GM19035 (cell line): ENCODE data around the gene HSPA4.
"Not testable (repeated sequence)": the region's sequence is repeated elsewhere in the genome, so short reads cannot be mapped to it uniquely, and the experiment has no call there.

ENCODE experiments used
- ATAC-seq: cut with Tn5 transposase; IDR thresholded peaks from one replicate; pipeline ENCODE4 v1.9.1; 2021; ENCODE audit not compliant: unreplicated experiment

Gene HSPA4

GRCh38 chr5:133121611-133122150 is 69.9 kb downstream of the HSPA4 start:
- ATAC-seq, result no peak

- ATAC-seq, result no peak
Observed at GRCh38 chr5:133122711-133123110, 70.9 kb downstream of the HSPA4 start.

GRCh38 chr5:133123297-133123696 is 71.5 kb downstream of the HSPA4 start:
- no peak for ATAC-seq

GRCh38 chr5:133124891-133125290 is 73.1 kb downstream of the HSPA4 start:
- no peak for ATAC-seq

- ATAC-seq, result no peak
Observed at GRCh38 chr5:133128066-133128465, 76.3 kb downstream of the HSPA4 start.

GRCh38 chr5:133129289-133129688 is 77.5 kb downstream of the HSPA4 start:
- ATAC-seq, result no peak

GRCh38 chr5:133129950-133130349 is 78.1 kb downstream of the HSPA4 start:
- ATAC-seq, result no peak

- no peak for ATAC-seq
Observed at GRCh38 chr5:133130387-133131118, 78.7 kb downstream of the HSPA4 start.

GRCh38 chr5:133132717-133133116 is 80.9 kb downstream of the HSPA4 start:
- ATAC-seq, result no peak

- not testable (repeated sequence) for ATAC-seq
Observed at GRCh38 chr5:133133241-133133640, 81.4 kb downstream of the HSPA4 start.

GRCh38 chr5:133136890-133137289 is 85.1 kb downstream of the HSPA4 start:
- not testable (repeated sequence) for ATAC-seq

- ATAC-seq, result no peak
Observed at GRCh38 chr5:133140311-133140710, 88.5 kb downstream of the HSPA4 start.

GRCh38 chr5:133141746-133142145 is 89.9 kb downstream of the HSPA4 start:
- no peak for ATAC-seq

- ATAC-seq, result no peak
Observed at GRCh38 chr5:133142782-133143181, 91.0 kb downstream of the HSPA4 start.

GRCh38 chr5:133144245-133144981 is 92.6 kb downstream of the HSPA4 start:
- no peak for ATAC-seq

GRCh38 chr5:133145436-133146170 is 93.8 kb downstream of the HSPA4 start:
- no peak for ATAC-seq

- ATAC-seq, result no peak
Observed at GRCh38 chr5:133147411-133147810, 95.6 kb downstream of the HSPA4 start.

- ATAC-seq, result no peak
Observed at GRCh38 chr5:133147815-133148567, 96.2 kb downstream of the HSPA4 start.

GRCh38 chr5:133149345-133149744 is 97.5 kb downstream of the HSPA4 start:
- ATAC-seq, result no peak

- no peak for ATAC-seq
Observed at GRCh38 chr5:133150909-133151544, 99.2 kb downstream of the HSPA4 start.
